ELF-1 (cell line): ENCODE results near the gene INTS1.

ENCODE experiments used
- DNase-seq: peaks from one replicate; pipeline ENCODE4 v3.0.0-alpha.2; 2016; ENCODE audit warnings: low read depth, low spot score

The INTS1 gene

GRCh38 chr7:1509226-1509625 is 5.0 kb upstream of the INTS1 start:
- DNase-seq: no peak

- DNase-seq: no peak
These were observed 4.1 kb upstream of the INTS1 start for GRCh38 chr7:1508277-1508758.

GRCh38 chr7:1505731-1506550 is 1.8 kb upstream of the INTS1 start:
- peak; percentile 41 for DNase-seq

GRCh38 chr7:1503390-1503789 is 799 bp downstream of the INTS1 start:
- no peak for DNase-seq

- no peak for DNase-seq
These were observed 1.3 kb downstream of the INTS1 start for GRCh38 chr7:1502845-1503244.

GRCh38 chr7:1501487-1502270 is 2.5 kb downstream of the INTS1 start:
- DNase-seq: no peak

- no peak for DNase-seq
These were observed 4.0 kb downstream of the INTS1 start for GRCh38 chr7:1500064-1500807.

GRCh38 chr7:1499367-1500029 is 4.7 kb downstream of the INTS1 start:
- DNase-seq: no peak

- no peak for DNase-seq
These were observed 5.6 kb downstream of the INTS1 start for GRCh38 chr7:1498370-1499305.

- no peak for DNase-seq
These were observed 6.8 kb downstream of the INTS1 start for GRCh38 chr7:1497293-1497927.

GRCh38 chr7:1496531-1497292 is 7.5 kb downstream of the INTS1 start:
- no peak for DNase-seq

- DNase-seq: no peak
These were observed 8.5 kb downstream of the INTS1 start for GRCh38 chr7:1495564-1496242.

- DNase-seq: no peak
These were observed 9.2 kb downstream of the INTS1 start for GRCh38 chr7:1494866-1495563.

- DNase-seq: no peak
These were observed 9.7 kb downstream of the INTS1 start for GRCh38 chr7:1494447-1494846.

GRCh38 chr7:1493571-1493970 is 10.6 kb downstream of the INTS1 start:
- no peak for DNase-seq

GRCh38 chr7:1493129-1493528 is 11.1 kb downstream of the INTS1 start:
- DNase-seq: no peak

GRCh38 chr7:1492640-1493039 is 11.5 kb downstream of the INTS1 start:
- DNase-seq: no peak

GRCh38 chr7:1492221-1492620 is 12.0 kb downstream of the INTS1 start:
- no peak for DNase-seq
